Inferior parietal cortex (tissue), 1 donor: ENCODE data around the gene DUSP23.

ENCODE experiments used
- DNase-seq: peaks from one replicate; pipeline ENCODE4 v3.0.0-alpha.2; 2016; ENCODE audit errors: extremely low spot score

Gene DUSP23

DNA sequence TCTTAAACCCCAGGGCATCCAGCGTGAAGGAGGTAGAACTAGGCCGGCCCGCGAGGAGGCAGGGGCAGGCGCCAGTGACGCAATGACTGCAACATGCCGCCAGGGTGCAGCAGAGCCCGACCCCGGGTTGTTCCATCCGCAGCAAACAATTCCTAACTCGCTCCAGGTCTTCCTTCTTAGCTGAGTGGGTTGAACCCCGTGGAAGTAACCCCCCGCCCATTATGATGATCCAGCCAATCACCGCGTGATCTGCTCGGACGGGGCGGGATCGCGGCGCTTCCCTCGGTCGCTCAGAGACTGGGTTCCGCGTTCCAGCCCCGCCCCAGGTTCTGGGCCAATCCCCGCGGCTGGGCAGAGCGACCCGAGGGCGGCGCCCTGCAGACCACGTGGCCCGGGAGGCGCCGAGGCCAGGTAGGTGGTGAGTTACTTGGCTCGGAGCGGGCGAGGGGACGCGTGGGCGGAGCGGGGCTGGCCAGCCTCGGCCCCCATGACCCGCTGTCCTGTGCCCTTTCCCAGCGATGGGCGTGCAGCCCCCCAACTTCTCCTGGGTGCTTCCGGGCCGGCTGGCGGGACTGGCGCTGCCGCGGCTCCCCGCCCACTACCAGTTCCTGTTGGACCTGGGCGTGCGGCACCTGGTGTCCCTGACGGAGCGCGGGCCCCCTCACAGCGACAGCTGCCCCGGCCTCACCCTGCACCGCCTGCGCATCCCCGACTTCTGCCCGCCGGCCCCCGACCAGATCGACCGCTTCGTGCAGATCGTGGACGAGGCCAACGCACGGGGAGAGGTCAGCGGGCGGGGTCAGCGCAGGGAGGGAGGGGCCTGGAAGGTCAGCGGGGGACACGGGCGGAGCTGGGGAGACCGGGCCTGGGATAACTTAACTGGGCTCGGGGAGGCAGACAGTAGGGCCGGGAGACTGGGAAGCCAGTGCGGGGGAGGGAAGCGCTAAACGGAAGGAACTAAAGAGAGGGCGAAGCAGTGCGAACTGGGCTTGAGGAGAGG, at the start of gene DUSP23:
Gene DUSP23, plus strand, starts transcription at position 380 of the 1,000 bp plus-strand sequence. Its CDS starts 139 bp downstream, at position 519.
- DNase-seq = peak; percentile 90

- no peak for DNase-seq
Observed at GRCh38 chr1:159737238-159737916, 43.4 kb upstream of the DUSP23 start.

DNA sequence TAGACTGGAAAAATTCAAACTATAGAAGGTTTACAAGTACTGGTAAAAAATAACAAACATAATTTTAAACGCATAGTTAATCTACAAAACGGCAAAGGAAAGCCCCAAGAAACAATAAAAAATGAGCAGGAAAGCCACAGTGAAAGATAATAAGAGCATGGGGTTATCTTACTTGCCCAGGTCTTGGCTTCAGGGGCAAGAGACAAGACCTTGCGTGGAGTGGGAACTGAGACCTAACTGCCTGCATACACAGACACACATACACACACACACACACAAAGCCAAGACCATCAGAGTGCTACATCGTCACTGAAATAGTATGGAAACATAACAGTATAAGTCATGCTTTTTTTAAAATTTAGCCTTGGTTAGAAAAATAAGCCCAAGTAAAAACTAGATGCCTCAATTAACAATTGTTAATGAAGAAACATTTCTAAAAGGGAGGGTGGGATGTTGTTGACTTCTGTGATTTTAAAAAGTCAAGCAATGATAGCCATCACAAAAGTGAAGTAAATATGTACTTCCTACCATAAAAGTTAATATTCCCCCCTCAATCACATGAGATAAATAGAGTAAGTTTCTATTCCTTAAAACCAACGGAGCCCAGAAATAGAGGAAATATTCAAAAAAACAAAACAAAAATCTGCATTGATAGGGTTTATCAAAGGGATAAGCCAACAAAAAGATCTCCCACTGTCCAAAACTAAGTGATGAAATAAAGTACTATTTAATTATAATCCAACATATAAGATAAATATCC, 36.9 kb upstream of the DUSP23 start:
- no peak for DNase-seq

DNA sequence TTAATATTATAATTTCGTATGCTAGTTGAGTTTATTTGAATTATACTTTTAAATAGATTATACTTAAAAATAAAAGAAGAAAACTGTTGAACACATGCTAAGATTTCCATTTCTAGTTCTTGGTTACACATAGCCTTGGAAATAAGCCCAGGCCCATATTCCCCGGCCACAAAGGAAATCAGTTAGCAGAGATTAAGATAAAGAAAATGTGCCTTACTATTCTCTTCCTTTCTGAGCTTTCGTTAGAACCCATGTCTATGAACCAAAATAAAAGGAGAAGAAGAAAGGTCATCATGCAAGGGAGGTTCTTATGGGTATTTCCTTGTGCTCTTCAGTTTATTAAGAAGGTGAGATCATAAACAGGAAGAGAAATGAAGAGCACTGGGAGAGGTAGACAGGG, 34.1 kb upstream of the DUSP23 start:
- DNase-seq = no peak

DNA sequence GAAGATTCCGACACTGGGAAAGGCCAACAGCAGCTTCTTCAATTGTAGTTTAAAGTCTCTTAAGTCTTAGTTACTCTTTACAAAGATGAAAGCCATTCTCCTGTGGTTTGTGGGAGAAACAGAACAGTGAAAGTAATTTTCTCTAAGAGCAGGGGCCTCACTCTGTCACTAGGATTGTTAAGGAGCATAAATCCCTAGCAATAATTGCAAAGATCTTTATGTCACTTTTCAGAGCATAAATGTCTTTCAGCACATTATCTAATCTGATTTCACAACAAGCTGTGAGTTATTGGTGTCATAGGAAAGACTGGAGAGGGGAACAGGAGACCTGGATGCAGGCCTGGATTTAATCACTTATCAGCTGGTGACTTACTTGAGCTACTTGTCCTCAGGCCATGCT, 32.4 kb upstream of the DUSP23 start:
- no peak for DNase-seq

GRCh38 chr1:159749630-159750029, 31.1 kb upstream of the DUSP23 start:
- no peak for DNase-seq

GRCh38 chr1:159750621-159751020, 30.1 kb upstream of the DUSP23 start:
- DNase-seq = no peak

DNA sequence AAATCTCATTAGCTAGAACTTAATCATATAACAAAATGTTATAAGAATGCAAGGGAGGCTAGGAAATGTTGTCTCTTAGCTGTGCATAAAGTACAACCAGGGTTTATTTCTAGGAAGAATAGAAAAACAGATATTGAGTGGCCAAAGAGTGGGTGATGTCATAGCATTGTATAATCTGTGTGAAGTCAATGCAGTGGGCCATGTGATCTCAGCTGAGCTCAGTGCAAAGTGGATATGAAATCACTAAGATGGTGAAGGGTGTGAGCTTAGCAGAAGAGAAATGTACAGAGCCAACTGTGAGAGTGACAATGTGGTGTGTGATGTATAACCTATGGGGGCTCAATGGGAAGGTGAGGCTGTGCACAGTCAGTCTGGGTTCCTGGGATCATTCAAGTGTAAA, 29.7 kb upstream of the DUSP23 start:
- no peak for DNase-seq

DNA sequence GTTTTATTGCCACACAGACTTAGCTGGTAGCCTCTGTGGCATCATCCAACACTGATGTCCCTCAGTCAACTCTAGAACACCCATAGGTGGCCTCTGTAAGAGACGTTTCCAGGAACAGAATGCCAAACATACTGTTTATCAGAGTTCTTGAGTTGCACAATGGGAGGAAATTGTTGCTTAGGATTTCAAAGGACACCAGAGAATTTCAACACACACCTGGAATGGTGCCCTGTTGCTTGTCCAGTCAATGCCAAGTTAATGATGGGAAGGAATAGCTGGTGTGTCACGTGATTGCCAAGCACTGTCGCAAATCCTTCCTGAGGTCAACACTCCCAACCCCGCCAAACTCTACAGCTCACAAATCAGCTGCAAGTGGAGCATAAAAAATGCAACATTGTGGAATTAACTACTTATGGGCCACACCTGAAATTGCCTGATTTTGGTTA, 28.6 kb upstream of the DUSP23 start:
- DNase-seq = no peak

DNA sequence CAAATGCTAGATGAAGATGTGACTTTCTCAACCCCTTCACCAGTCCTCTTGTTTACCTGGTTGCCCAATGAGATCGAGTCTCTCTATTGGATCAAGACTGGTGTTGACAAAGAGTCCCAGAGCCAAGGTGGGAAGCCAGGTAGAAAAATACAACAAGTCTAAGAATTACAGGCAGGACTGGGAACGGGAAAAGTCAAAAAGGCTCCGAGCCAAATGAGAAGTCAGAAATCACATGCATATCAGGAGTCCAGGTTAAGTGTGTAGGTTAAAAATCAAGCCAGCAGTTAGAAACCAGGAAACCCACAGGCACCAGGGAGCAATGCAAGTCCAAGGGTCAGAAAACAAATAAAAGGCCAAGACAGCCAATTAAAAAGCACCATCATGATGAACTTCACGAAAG, 27.4 kb upstream of the DUSP23 start:
- DNase-seq = no peak

- DNase-seq = no peak
Observed at GRCh38 chr1:159755451-159756007, 25.2 kb upstream of the DUSP23 start.

DNA sequence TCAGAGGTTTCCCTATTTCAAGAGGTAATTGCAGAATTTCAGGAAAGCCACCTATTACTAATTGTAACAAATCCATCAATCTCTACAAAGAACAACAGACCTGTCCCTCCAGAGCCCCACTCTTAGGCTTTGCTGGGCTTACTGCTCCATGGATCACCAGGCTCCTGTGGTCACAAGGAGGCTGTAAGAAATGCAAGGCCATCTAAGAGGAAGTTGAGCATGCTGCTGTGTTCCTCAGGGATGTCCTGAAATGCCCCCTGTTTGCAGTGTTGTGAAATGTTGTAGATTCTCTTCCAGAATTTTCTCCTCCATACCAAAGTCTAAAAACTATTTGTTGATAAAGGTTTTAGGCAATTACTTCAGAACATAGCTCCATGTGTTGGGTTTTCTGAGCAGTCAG, 24.4 kb upstream of the DUSP23 start:
- no peak for DNase-seq

GRCh38 chr1:159763686-159764085, 17.1 kb upstream of the DUSP23 start:
- DNase-seq = no peak

DNA sequence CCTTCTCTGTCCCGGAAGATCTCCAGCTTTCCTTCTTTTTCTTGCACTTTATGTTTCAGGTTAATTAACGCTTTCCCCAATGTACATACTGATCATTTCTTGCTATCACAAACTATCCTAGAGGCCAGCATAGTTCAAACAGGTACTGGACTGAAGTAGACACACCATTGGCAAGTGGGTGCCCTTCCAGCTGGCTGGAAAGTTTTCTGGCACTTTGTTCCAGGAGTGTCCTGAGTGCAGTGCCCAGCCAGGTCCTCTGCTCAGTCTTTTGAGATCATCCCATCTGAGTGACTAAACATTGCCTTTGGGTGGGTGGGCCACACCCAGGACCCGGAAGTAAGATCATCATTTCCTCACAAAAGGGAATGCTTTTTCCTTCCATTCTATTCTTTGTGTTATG, 15.0 kb upstream of the DUSP23 start:
- DNase-seq = no peak

GRCh38 chr1:159771127-159771895, 9.5 kb upstream of the DUSP23 start:
- DNase-seq = no peak

DNA sequence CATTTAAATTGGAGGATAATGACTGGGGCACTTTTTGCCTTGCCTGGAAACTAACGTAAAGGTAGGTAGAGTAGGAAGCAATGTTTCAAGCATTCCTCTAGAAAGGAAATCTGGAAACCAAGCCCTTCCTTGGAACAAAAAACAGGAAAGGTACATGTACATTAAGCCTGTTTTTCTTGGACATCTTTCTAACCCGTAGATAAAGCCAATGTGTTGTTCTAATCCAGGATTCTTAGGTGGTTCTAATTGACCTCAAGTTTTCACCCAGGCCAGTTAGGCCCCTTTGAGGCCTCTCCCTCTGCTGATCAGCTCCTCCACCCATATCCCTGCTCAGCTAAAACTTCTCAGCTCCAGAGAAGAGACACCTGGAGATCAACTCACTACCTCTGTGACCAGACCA, 6.3 kb upstream of the DUSP23 start:
- DNase-seq = no peak

- DNase-seq = no peak
Observed at GRCh38 chr1:159775716-159776115, 5.0 kb upstream of the DUSP23 start.

DNA sequence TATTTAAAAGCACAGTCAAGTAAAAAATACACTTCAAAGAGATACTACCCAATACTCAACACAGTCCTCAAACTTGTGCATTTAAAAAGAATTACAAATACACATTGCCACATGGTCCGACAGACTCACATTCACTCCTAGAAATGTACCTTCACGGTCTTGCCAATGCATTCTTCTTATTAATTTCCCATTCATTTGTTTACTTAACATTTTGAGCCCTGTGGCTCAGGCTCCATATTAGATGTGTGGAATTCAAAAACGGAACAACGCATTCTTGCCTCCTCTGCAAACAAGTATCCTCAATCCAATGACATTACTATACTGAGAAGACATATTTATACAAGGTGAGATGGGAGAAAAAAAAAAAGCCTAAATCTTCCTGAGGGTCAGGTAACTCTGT, 2.5 kb upstream of the DUSP23 start:
- no peak for DNase-seq

DNA sequence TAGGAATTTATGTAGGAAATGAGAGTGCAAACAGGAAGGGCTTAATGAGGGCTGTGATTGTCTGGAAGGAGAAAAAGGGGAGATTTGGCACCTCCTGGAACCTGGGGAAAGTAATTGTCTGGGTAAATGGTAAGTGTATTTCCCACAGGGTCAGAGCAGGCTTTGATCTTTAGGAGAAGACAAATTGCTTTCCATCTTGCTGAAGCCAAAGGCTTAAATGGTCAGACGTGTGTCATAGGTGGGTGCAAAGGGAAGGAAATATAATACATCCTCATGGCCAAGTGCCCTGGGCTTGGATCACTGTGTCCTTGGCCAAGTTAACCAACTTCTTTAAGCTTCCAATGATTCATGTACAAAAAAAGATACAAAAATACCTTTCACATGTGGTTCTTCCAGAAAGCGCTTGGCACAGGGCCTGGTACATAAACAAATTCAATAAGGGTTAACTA, 1.3 kb upstream of the DUSP23 start:
- DNase-seq = no peak

DNA sequence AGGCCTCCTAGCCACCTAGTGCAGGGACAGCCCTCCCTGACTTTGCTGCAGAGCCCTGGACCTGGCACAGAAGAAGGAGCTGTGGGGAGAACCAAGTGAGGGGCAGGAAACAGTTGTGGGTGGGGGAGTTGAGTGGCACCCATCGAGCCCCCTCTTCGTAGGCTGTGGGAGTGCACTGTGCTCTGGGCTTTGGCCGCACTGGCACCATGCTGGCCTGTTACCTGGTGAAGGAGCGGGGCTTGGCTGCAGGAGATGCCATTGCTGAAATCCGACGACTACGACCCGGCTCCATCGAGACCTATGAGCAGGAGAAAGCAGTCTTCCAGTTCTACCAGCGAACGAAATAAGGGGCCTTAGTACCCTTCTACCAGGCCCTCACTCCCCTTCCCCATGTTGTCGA, 1.2 kb downstream of the DUSP23 start:
- DNase-seq = no peak

DNA sequence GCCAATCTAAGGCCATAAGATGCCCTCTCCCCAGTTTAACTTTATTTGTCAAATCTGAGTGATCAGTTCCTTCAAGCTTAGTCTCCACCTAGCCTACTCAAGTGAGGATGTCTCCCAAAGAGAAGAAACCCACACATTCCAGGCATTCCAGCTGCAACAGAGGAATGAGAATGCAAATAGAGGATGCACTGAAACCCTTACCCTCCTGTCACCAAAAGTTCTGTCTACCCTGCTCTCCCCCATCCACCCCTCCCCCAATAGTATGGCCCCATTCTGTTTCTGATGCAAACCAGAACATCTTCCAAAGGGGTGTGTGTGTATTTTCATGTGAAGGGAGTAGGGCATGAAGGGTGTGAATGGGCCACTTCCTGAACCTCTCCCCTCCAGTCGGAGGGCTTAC, 3.0 kb downstream of the DUSP23 start:
- DNase-seq = no peak
